HG03064 (cell line): Measurements from ENCODE around the gene AKNAD1.

Experiments
- ATAC-seq: cut with Tn5 transposase; IDR thresholded peaks from one replicate; pipeline ENCODE4 v1.9.1; 2021; ENCODE audit warnings: low read depth; ENCODE audit not compliant: unreplicated experiment

The AKNAD1 gene

GRCh38 chr1:108865316-108865910, 8.5 kb upstream of the AKNAD1 start:
- no peak for ATAC-seq

- no peak for ATAC-seq
Measured at GRCh38 chr1:108863984-108864383, 7.1 kb upstream of the AKNAD1 start.

- ATAC-seq, result no peak
Measured at GRCh38 chr1:108862698-108863477, 6.0 kb upstream of the AKNAD1 start.

DNA sequence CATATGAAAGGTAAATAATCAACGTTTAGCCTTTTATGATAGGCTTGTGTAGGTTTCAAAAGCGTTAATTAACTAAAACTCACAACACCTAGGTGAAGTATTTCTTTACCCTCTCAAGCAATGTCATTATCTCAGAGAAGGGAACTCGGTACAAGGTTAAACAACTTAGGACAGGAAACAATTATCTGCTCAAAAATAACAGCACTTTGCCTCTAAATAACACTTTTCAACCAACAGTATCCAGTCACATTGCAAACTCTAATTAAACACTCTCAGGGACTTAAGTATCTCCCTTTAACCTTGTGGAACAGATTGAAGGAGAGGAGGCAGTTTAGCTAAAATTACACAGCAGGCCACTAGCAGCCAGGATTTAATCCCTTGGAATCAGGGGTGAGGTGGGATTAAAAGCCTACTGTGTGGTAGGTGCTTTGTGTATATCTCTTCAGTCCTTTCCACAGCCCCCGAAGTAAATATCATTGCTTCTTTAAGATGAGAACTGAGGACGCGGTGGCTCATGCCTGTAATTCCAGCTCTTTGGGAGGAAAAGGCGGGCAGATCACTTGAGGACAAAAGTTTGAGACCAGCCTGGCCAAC, 5.2 kb upstream of the AKNAD1 start:
- no peak for ATAC-seq

DNA sequence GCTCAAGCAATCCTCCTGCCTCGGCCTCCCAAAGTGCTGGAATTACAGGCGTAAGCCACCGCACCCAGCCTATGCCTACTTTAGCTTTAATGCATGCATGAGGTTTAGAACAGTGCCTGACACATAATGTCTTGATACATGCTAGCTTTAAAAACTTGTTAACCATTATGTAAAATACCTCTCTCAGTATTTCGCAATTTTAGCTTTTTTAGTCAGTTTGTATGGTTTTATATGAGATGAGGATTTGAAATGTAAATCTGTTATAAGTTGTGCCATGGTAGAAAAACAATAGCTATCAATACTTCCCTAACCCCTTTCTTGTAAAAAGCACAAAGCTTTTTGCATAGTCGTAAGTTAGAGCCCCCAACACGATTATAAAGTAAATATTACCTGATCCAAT, 4.7 kb upstream of the AKNAD1 start:
- no peak for ATAC-seq

GRCh38 chr1:108860190-108860907, 3.5 kb upstream of the AKNAD1 start:
- ATAC-seq, result no peak

DNA sequence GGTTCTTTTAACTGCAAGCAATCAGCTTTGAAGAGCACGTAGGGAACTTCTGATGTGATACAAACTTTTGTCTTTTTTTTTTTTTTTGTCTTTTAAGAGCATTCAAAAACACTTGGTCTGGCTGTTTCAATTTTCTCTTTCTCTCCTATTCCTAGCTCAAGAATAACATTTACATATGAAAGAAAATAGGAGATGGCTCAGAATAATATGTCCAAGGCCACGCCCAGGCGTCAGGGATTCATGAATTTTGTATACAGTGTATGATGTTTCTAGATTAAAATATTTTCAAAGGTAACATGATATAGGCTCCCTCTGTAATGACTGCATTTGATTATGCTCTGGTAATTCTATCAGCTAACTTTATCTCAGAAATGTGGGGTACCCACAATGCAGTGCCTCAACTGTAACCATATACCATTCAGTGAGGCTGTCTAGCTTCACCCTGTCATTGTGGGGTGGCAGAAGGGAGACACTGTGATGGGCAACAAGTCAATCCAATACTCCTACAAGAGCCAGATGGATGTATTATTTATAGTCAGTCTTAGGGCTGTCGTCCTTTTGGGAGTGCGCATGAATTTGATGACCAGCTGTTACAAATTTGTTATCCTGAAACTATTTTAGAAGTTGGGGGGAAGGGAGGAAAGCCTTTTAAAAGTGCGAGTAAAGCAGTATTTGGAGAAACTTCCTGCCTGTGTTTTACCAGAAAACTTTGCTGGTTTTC, 1.5 kb upstream of the AKNAD1 start:
- no peak for ATAC-seq

GRCh38 chr1:108854221-108855019, 2.5 kb downstream of the AKNAD1 start:
- no peak for ATAC-seq

- no peak for ATAC-seq
Measured at GRCh38 chr1:108852221-108852975, 4.5 kb downstream of the AKNAD1 start.

DNA sequence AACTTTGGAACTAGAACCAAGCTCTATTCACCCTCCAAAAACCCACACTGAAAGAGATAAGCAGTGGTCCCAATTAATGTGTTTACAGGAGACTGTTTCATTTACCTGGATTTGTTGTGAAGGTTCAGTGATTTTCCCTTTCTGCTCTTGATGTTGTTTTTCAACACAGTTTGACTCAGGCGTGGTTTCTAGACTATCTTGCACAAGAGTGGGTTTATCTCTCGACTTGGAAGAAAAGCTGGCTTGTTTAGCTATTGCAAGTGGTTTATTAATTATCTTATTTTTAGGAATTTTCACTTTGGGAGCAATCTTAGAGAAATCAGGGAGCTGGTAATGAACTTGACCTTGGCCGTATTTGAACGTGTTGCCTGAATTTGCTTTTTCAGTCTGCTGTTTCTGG, 5.3 kb downstream of the AKNAD1 start:
- ATAC-seq, result no peak

- ATAC-seq, result no peak
Measured at GRCh38 chr1:108850929-108851328, 6.0 kb downstream of the AKNAD1 start.

DNA sequence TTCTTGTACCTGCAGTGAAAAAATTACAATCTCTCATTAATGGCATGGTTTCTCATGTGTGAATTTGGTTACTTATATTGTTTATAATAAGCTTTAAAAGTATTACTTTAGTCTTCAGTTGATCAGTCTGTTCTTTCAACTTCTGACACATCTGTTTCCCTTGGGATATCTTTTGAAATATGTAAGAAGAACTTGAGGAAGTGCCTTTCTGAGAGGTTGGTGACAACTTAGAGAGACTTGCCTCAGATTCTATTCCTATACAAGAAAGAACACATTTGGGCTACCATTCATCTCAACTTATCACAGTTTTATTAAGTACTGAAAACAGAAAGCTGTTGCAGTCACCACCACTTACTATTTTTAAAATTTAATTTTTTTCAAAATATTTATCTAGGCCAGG, 8.1 kb downstream of the AKNAD1 start:
- no peak for ATAC-seq

GRCh38 chr1:108847494-108847893, 9.4 kb downstream of the AKNAD1 start:
- ATAC-seq, result no peak

DNA sequence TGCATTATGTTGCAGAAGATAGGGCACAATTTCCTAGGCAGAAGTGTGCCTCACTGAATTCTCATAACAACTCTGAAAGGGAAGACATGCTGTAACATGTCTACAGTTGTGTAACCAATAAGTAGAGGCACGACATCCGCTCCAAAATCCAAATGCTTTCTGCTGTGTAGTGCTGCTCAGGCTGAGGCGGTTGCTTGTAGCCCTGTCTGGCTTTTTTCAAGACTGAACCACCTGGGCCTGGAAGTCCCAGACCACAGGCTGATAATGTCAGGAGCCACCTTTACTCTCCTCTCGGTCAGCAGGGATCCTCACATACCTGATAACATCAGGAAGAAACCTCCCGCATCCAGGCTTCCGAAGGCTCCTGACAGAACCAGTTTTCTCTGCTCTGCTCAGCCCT, 10.9 kb downstream of the AKNAD1 start:
- no peak for ATAC-seq

DNA sequence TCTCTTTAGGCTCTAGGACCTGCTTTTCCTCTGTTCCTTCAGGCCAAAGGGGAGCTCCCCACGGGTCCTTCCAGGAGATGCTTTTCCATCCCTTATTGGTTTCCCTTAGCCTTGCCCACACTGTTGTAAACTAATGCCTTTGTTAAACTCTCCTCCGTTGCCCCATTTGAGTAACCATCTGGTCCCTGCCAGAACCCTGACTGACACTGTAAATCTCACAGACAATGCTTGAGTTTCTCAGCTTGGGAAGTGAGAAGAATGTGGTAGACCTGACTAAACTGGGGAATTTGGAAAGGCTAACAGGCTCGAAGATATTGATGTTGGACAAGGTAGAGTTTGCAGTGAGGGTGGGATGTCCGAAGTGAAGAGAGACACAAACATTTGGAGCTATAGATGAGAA, 11.4 kb downstream of the AKNAD1 start:
- ATAC-seq, result no peak

- ATAC-seq, result no peak
Measured at GRCh38 chr1:108843390-108844137, 13.3 kb downstream of the AKNAD1 start.

- ATAC-seq, result no peak
Measured at GRCh38 chr1:108842525-108843181, 14.2 kb downstream of the AKNAD1 start.

DNA sequence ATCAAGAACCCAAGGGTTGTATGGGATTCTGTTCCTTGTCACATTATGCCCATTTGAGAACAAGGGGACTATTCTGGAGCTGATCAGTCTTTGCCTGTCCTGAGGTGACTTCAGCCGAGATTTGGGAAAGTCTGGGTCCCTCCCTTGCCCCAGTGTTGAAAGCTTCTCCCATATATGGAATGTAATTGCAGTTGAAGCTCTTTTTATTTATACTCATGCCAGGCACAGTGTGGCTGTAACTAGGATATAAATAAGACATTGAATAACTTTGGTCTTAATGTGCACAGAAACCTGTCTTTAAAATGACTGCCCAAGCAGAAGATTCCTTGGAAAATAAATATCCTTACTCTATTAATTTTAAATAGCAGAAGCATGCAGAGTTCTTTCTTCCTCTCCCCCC, 15.2 kb downstream of the AKNAD1 start:
- no peak for ATAC-seq
